Measurements from ENCODE around the gene C10orf62.
"Not testable (repeated sequence)": the region's sequence is repeated elsewhere in the genome, so short reads cannot be mapped to it uniquely, and the experiment has no call there.

The C10orf62 gene

GRCh38 chr10:97589479-97589878 is at the start of gene C10orf62:
Gene C10orf62 (plus strand): TSS chr10:97589721. CDS start chr10:97589898, 177 bp downstream.
- no peak for DNase-seq (ENCODE audit: low read depth in 1 of 2, low spot score in 1 of 2)

DNA sequence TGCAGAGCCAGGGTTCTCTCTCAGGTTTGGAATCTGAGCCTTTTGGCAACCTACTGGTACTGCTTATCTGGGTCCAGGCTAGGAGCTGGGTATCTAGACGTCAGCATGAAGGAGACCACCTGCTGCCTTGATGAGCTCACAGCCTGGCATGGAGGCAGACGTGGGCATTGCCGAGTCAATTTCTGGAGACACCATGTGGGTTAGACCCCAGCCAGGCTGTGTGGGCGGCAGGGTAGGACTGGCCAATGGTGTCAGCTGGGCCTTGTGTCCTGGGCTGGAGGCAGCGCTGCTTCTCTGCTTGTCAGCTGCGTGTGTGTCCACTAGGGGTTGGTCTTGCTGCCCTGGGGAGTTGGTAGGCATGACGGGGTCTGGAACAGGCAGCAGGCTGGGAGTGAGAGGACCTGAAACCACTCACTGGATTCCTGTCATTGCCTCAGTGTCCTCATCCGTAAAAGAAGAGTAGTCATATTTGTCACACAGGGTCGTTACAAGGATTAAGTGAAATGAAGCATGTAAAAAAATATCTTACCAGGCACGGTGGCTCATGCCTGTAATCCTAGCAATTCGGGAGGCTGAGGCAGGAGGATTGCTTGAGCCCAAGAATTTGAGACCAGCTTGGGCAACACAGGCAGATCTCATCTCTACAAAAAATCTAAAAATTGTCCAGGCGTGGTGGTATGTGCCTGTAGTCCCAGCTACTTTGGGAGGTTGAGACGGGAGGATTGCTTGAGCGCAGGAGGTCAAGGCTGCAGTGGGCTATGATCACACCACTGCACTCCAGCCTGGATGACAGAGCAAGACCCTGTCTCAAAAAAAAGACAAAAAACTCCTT is 48.6 kb upstream of the C10orf62 start:
- no peak for DNase-seq (ENCODE audit: low read depth in 1 of 2, low spot score in 1 of 2)

DNA sequence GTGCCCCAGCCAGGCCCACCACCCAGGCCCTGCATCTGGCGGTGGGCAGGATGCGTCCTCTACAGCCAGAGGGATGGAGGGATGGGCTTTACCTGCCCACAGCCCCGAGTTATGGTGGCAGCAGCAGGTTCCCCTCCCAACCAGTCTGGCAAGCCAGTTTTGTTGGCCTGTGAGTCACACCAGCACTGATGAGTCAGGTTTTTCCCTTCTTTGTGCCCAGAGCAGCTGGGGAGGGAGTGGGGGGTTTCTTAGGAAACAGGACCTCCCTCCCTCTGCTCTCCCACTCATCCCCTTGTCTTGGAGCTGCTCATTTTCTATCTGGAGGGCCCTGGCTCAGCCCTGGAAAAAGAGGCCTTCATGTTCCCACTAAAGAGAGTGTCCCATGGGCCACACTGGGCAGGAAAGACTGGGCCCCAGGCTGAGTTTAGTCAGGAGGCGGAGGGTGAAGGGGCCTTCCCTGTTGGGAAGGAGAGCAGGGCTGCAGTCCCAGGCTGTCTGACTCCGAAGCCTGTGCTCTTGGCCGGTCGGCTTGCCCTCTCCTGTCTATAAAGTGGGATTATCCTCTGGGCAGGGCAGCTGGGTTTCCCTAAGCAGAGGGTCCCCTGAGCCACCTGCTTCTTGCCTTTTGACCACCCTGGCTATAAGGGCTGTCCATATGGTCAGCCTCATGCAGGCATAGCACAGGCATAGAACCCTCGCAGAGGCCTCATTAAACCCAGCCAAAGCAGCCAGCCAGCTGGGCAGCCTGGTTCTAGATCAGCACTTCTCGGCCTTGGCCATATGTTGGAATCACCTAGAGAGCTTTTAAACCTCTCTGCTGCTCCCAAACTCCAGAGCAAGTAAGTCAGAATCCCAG is 47.1 kb upstream of the C10orf62 start:
- peak in 1 of 2 donors; percentile 46 for DNase-seq (ENCODE audit: low read depth in 1 of 2, low spot score in 1 of 2)

- DNase-seq (ENCODE audit: low read depth in 1 of 2, low spot score in 1 of 2), result peak; percentile 16 to 55
Measured at GRCh38 chr10:97543025-97543546, 46.4 kb upstream of the C10orf62 start.

DNA sequence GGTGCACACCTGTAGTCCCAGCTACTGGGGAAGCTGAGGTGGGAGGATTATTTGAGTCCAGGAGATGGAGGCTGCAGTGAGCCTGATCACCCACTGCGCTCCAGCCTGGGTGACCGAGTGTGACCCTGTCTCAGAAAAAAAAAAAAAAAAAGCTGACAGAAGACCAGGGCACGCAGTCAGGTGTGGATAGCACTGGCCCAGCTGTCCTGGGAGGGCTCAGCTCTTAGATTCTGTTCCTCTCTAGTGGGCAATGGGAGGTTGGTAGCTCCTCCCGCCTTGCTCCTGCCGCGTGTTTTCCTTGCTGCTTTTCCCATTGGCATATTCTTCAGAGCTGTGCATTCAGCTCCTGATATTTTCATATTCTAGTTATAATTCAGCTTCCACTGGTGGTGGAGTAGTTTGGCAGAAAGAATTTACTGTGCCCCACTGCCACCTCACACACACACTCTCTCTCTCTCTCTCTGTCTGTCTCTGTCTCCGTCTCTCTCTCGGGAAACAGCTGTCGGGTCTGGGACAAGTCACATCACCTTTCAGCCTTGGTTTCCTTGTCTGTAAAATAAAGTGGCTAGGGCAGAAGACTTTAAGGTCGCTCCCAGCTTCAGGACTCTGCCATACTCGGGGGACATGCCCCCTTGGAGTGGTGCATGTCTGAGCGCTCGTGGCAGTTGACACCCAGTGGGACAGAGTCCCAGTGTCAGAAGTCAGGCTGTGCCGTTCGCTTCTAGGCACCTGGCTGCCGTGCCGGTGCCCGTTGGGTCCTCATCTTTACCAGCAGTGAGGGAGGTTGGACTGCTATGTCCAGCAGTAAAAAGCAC is 42.9 kb upstream of the C10orf62 start:
- no peak for DNase-seq (ENCODE audit: low read depth in 1 of 2, low spot score in 1 of 2)

- no peak for DNase-seq (ENCODE audit: low read depth in 1 of 2, low spot score in 1 of 2)
Measured at GRCh38 chr10:97547271-97547600, 42.3 kb upstream of the C10orf62 start.

DNA sequence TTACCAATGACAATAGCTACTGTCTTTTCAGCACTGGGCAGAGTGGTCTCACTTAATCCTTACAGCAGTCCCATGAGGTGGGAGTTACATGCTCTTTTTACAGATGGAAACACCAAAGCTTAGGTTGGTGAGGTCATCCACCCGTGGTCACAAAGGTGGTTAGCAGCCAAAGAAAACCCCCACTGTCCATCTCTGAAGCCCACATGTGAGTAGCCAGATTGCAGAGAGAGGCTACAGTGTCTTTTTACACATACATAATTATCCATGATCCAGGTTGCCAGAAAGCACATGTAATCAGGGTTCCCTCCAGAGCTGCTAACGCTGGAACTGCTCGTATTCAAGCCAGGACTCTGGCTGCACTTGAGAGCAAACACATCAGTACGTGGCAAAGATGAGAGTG is 41.6 kb upstream of the C10orf62 start:
- no peak for DNase-seq (ENCODE audit: low read depth in 1 of 2, low spot score in 1 of 2)

GRCh38 chr10:97548828-97549455 is 40.6 kb upstream of the C10orf62 start:
- no peak for DNase-seq (ENCODE audit: low read depth in 1 of 2, low spot score in 1 of 2)

DNA sequence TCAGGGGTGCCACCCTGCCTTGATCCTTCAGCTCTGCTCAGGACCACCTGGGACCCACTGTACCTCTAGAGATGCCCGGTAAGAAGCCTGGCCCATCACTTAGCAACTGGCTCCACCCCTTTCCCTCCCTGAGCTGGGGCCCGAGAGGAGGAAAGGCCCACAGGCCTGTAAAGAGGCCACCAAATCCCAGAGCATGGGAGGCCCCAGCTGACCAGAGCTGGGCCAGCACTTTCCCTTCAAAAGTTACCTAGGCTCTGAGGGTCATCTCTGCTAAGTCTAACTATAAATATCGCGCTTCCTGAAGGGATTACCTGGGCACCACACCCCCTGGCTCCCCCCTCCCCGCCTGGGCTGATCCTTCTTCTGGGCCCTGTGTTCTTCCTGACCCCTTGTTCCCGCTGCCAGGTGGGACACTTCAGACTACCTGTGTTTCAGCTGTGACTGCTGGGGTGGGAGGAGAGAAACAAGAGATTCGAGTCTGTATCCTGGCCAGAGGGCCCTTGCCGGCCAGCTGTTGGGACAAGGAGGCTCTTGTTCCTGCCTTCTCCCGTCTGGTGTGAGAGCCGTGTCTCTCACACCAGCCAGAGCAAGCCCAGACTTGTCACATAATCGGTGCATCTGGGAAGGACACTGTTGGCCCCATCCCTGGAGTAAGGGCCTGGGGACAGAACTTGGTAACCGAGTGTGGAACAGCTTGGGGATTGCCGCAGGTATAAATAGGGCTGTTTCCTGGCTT is 39.8 kb upstream of the C10orf62 start:
- no peak for DNase-seq (ENCODE audit: low read depth in 1 of 2, low spot score in 1 of 2)

DNA sequence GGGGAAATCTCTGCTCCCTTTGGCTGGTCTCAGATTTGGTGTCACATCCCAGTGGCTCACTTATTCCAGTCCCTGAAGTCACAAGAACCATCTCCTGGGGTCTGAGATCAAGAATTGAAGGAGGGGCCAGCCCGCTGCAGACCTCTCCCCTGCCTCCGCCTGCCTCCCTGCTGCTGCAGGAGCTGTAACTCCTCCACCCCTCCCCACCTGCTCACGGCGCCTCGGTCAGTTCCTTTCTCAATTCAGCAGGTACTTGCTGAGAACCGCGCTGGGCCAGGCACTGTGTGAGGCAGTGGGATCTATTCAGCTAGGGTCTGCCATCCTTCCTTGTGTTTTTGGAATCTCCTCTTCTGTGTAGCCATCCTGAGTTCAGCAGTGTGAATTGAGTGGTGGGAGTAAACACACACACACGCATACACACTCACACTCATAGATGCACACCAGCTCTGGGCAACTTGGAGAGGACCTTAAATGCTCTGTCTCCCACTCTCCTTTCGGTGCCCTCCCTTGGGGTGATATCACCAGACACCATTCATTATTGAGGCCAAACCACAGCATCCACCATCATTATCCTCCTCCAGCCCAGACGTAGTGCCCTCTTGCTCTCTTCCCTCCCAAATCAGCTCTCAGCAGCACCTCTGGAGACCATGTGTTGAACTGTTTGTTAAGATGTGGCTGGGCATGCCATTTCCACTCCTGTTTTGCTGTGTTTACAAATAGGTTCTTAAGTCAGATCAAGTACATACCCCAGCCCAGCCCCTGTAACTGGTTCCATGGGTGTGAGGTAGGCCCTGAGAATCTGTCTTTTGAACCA is 39.0 kb upstream of the C10orf62 start:
- no peak for DNase-seq (ENCODE audit: low read depth in 1 of 2, low spot score in 1 of 2)

DNA sequence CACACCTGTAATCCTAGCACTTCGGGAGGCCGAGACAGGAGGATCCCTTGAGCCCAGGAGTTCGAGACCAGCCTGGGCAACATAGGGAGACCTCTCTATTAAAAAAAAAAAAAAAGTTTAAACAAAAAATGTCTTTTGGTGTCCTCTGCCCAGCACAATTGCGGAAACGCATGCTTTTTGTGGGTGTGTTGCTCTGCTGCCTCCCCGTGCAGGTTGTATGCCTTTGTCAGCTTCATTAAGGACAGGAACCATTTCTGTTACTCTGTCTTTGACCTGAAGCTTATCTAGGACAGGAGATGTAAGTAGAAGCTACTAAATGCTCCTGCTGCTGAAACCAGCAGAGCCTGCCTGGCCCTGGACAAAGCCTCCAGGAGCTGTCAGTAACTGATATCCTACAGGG is 38.2 kb upstream of the C10orf62 start:
- DNase-seq (ENCODE audit: low read depth in 1 of 2, low spot score in 1 of 2), result no peak

- peak; percentile 32 to 49 for DNase-seq (ENCODE audit: low read depth in 1 of 2, low spot score in 1 of 2)
Measured at GRCh38 chr10:97553575-97554031, 35.9 kb upstream of the C10orf62 start.

DNA sequence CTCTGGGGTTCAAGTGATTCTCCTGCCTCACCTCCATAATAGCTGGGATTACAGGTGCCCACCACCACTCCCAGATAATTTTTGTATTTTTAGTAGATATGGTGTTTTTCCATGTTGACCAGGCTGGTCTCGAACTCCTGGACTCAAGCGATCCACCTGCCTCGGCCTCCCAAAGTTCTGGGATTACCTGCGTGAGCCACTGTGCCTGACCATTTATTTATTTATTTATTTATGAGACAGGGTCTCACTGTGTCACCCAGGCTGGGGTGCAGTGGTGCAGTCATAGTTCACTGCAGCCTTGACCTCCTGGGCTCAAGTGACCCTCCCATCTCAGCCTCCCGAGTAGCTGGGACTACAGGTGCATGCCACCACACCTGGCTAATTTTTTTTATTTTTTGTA is 35.2 kb upstream of the C10orf62 start:
- DNase-seq (ENCODE audit: low read depth in 1 of 2, low spot score in 1 of 2), result not testable (repeated sequence)

DNA sequence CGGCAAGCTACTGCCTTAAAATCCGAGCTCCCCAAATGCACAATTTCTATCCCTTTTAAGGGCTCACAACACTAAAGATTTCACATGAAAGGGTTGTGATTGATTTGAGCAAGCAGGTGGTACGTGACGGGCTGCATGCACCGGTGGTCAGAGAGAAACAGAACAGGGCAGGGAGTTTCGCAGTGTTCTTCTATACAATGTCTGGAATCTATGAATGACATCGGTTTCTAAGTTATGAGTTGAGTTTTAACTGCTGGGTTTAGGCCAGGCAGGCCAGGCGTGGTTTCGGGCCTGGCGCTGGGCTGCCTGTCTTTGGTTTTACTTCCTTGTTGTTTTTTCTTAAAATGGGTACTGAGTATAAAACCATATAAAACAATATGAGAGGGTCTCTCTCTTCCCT is 34.0 kb upstream of the C10orf62 start:
- DNase-seq (ENCODE audit: low read depth in 1 of 2, low spot score in 1 of 2), result not testable (repeated sequence)

DNA sequence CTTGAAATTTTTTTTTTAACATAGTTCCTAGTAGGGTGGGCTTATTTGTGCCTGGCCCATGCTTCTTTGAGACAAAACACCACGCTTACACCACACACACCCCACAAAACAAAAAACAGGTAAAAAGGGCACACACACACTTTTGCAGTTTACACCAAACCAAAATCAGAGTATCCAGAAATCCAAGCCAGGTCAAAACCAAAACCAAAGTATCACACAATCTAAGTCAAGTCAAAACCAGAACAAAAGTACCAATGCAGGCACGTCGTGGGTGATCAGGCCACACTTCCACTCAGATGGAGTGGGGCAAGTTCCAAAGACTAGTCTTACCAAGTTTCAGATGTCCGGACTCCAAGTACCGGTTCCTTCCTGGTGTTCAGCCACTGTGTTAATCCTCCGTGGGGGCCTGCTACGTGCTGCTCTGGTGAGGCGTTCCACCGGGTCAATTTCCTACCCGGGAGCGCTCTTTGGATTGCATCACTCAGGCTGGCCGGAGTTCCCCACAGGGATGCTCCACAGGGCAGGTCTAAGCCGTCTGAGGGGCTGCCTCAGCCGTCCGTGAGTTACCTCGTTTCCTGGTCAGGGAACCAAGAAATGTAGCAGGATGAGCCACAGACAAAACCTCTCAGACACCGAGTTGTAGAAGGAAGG is 28.7 kb upstream of the C10orf62 start:
- DNase-seq (ENCODE audit: low read depth in 1 of 2, low spot score in 1 of 2), result not testable (repeated sequence)

GRCh38 chr10:97561386-97562077 is 28.0 kb upstream of the C10orf62 start:
- DNase-seq (ENCODE audit: low read depth in 1 of 2, low spot score in 1 of 2), result not testable (repeated sequence)

DNA sequence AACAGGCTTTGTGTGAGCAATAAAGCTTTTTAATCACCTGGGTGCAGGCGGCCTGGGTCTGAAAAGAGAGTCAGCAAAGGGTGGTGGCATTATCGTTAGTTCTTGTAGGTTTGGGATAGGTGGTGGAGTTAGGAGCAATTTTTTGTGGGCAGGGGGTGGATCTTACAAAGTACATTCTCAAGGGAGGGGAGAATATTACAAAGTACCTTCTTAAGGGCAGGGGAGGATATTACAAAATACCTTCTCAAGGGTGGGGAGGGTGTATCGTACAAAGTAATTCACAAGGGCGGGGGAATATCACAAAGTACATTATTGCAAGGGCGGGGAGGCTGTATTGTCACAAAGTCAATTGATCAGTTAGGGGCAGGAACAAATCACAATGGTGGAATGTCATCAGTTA is 27.2 kb upstream of the C10orf62 start:
- not testable (repeated sequence) for DNase-seq (ENCODE audit: low read depth in 1 of 2, low spot score in 1 of 2)

DNA sequence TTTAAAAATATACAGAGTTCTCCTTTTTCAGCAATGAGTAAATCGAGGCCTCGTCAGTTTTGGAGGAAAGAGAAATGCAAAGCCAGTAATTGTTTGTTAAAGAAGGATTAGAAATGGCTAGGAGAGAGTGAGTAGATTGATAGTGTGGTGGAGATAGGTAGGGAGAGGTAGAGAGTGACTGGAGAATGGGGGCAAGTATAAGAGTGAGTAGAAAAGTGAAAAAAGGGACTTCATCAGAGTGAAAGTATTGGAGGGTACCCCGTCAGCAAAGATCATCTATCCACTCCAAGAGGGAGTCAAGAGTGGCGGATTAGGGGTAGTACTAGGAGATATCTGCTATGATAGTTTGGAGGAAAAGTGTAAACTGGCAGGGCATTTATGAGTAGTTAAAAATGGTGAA is 26.2 kb upstream of the C10orf62 start:
- DNase-seq (ENCODE audit: low read depth in 1 of 2, low spot score in 1 of 2), result no peak
